Retinal pigment epithelial cell (primary cell): ENCODE results near the gene MAP3K5.
A peak's percentile ranks its signal among the peaks of the same experiment; 100 is the strongest.

Experiments used
- DNase-seq: peaks from one replicate; pipeline ENCODE4 v3.0.0-alpha.2; 2010; ENCODE audit warnings: low read depth
- H3K4me3 ChIP-seq: 2 replicates; pipeline ENCODE4 v1.5.1; 2011; ENCODE audit warnings: mild to moderate bottlenecking, low read length, control low read depth, moderate library complexity
- CTCF ChIP-seq: conservative IDR thresholded peaks from 2 replicates; pipeline ENCODE4 v1.5.1; 2011; ENCODE audit warnings: low read depth, low read length, control low read depth, inconsistent platforms

The MAP3K5 gene

GRCh38 chr6:136779682-136780081, 12.6 kb downstream of the MAP3K5 start:
- no peak overlapping the region for H3K4me3 ChIP-seq
- no peak for DNase-seq
- no peak for TF ChIP-seq CTCF

DNA sequence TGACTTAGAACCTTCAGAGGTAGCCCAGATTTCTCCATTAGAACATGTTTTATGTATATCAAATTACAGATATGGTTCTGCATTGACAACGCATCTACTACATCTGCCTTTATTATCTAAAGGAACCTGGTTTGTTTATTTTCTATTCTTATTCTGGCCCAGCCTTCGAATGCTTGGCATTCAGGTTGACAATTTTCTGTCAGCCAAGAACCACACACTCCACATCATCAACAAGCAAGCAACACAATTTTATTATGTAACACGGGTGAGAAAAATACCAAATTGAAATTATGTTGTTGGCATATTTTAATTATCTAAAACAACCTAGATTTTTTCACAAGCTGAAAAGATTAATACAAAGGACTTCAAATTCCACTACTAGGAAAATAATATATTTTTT, 14.6 kb downstream of the MAP3K5 start:
- TF ChIP-seq CTCF, result no peak
- DNase-seq, result no peak
- no peak overlapping the region for H3K4me3 ChIP-seq

DNA sequence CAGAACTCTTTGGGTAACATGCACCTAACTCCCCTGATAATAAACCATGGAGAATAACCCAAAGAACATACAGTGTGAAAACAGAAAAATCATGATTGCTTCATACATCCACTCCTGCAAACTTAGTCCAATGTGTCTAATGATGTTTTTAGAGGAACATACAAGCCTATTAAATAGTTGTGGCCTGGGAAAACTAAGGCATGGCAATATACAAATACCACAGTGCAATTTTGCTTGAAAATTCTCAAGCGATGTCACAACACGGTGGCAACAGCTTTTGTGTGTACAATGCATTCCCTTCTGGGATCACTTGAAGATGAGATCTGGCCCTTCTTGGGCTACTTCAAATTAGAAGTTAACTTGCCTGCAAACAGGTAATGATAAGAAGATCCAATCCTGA, 16.7 kb downstream of the MAP3K5 start:
- no peak overlapping the region for H3K4me3 ChIP-seq
- no peak for TF ChIP-seq CTCF
- no peak for DNase-seq

DNA sequence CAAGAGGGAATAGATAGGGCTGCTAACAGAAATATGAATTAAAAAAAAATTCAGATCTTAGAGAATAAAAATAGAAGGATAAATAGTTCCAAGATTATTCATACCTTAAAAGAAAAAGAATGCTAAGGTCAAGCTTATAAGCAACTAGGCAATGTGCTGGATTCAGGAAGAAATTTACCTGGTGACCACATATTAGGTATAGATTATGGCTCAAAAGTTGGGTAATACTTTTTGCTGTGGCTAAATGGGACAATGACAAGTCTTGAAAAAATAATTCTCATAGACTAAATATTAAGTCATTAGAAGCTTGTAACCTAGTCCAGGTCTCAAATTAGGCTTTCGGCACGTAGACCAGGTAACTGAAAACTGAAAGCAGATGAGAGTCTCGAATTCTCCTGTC, 17.2 kb downstream of the MAP3K5 start:
- TF ChIP-seq CTCF, result no peak
- H3K4me3 ChIP-seq, result no peak overlapping the region
- no peak for DNase-seq

DNA sequence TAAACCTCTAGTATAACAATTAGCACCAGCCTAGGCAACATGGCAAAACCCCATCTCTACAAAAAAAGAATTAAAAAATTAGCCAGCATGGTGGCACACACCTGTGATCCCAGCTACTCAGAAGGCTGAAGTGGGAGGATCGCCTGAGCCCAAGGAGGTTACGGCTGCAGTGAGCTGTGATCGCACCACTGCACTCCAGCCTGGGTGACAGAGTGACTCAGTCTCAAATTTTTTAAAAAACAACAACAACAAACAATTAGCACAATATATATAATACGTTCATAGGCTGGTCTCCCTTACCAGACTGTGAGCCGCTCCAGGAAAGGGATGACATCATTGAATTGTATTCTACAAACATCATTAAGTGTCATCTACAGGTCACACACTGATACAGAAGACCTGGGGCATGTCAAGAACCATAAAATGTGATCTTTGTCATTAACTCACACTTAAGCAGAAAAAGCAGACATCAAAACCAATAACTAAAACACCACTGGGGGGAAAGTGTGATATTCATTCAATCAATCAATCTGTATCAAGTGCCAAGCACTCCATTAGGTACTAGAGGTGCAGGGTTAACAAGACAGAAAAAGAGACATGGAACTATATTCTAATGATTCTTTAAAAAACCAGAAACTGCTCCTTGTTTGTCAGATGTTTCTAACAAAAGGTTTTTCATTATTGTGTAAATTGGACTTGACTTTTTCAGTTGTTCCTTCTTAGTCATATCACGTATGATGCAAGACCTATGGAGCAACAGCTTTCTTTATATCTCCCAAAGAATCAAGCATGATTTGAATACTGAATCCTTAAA, 17.8 kb downstream of the MAP3K5 start:
- DNase-seq, result no peak
- no peak overlapping the region for H3K4me3 ChIP-seq
- TF ChIP-seq CTCF, result no peak

DNA sequence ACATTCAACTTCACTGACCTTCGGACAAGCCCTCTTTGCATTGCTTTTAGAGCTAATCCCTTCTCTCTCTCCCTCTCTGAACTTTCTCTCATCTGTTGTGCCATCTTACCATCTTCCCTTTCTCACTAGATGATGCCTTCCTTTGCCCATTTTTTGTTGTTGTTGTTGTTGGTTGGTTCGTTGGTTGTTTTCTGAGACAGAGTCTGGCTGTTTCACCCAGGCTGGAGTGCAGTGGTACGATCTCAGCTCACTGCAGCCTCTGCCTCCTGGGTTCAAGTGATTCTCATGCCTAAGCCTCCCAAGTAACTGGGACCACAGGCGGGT, 18.8 kb downstream of the MAP3K5 start:
- no peak for TF ChIP-seq CTCF
- H3K4me3 ChIP-seq, result no peak overlapping the region
- no peak for DNase-seq

GRCh38 chr6:136772685-136773472, 19.4 kb downstream of the MAP3K5 start:
- peak; percentile 59 for DNase-seq
- no peak overlapping the region for H3K4me3 ChIP-seq
- TF ChIP-seq CTCF, result no peak
